ENCODE data around the gene NPIPA5.
"Not testable (repeated sequence)": the region's sequence is repeated elsewhere in the genome, so short reads cannot be mapped to it uniquely, and the experiment has no call there.

GRCh38 chr16:15378194-15378593 is at the start of gene NPIPA5:
- TF ChIP-seq CTCF (conservative IDR thresholded peaks at IDR 0.05); EZH2 (IDR thresholded peaks at IDR 0.05; ENCODE audit: low read depth): not testable (repeated sequence)
